COLO668 (cell line): Measurements from ENCODE around the gene HIP1.
"Not testable (repeated sequence)": the region's sequence is repeated elsewhere in the genome, so short reads cannot be mapped to it uniquely, and the experiment has no call there.

Experiments
- DNase-seq: peaks from one replicate; lab custom pipeline; 2025; ENCODE audit not compliant: unreplicated experiment; lab: John Stamatoyannopoulos, UW

The HIP1 gene

DNA sequence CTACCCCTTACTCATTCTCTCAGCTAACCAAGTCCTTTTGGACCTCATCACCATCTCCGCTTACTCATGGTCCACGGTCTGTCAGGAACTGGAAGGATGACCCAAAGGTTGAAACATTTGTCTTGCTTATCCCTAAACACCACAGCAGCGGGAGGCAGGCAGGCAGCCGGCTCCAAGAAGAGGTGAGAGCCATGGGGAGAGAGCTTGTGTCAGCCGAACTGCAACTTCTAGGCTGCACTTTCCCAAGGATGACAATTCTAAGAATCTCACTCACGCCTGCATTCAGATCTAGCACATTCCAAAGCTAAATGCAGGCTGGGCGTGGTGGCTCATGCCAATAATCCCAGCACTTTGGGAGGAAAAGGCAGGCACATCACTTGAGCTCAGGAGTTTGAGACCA, 160.7 kb downstream of the HIP1 start:
- DNase-seq: no peak

DNA sequence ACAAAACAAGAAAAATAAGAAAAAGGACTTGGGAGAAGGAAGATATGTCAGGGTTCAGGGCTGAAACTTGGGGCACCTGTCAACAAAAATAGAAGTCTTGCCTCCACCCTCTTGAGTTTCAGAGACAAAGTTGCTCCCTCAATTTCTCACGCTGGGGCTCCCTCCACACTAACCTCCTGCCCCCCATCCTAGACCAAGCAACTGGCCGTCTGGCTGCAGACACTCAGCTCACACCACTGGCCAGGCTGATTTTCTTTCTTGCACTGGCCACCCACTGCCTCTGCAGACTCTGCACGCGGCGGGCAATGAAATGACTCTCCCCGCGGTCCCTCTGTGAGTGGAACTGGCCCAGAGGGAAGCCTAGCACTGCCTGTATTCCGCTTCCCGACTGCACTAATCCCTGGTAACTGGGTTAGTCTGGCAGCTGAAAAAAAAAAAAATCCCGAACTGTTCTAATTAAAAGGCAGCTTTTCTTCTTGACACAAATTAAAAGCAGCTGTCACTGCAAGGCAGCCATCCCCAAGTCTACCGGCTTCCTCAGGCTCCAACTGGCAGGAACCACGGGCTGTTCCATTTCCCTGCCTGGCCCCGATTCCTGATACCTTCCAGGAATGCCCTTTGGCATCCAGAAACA, 163.1 kb downstream of the HIP1 start:
- no peak for DNase-seq

DNA sequence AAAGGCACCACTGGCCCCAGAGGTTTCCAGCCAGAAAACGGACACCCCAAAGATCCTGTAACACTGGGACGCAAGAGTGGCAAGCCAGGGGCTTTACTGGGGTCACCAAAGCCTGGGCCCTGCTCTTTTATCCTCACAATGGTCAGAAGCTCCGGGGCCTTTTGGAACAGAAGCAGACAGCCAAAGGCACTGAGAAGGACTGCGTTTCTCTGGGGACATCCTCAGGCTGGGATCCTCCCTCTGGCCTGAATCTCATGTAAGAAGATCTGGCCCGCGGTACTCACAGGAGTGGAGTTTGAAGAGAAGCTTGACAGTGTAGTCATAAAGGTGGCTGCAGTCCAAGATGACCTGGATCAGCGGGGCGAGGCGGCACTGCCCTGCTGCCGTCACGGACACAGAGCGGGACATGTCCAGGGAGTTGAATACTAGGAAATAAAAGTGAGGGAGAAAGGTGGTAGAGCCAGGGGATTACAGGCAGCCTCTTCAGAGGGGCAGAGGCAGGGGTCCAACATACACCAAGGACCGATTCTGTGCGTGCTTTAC, 165.2 kb downstream of the HIP1 start:
- no peak for DNase-seq

DNA sequence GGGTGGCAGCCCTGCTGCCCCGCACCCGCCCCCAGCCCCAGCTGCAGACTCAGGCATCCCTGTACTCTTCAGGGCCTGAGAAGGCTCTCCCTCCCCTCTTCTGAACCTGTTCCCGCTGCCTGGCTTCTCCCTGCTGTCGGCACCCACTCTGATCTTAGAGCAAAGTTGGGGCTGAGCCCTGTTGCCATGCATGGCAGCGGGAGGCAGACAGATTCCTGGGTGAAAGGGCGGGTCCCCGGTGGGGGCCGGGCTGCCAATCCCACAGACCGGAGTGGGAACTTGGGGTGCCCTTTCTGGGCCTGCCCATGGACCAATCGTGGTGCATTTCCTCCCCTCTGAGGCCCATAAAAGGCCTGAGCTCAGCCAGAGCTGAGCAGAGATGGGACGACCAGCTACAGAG, 165.9 kb downstream of the HIP1 start:
- DNase-seq: no peak

- DNase-seq: no peak
Measured at GRCh38 chr7:75572396-75572795, 166.3 kb downstream of the HIP1 start.

DNA sequence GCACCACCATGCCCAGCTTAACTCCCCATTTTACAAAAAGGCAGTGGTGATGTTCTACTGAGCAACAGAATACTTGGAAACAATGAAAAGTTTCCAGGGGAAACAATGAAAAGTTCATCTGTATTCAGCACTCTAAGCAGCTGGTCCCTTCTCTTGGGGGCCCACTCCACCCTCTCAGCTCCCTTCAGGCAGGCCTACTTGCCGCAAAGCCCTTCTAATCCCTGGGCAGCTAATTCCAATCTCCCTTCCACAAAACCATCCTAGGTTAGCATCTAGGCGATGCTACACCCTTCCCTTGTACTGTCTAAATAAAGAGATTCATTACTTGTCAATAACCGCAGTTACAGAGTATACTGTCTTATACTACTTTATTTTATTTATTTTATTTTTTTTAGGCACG, 167.5 kb downstream of the HIP1 start:
- DNase-seq: no peak

- DNase-seq: not testable (repeated sequence)
Measured at GRCh38 chr7:75569629-75570282, 169.0 kb downstream of the HIP1 start.

- no peak for DNase-seq
Measured at GRCh38 chr7:75567948-75568595, 170.7 kb downstream of the HIP1 start.

GRCh38 chr7:75565132-75565837, 173.5 kb downstream of the HIP1 start:
- no peak for DNase-seq

DNA sequence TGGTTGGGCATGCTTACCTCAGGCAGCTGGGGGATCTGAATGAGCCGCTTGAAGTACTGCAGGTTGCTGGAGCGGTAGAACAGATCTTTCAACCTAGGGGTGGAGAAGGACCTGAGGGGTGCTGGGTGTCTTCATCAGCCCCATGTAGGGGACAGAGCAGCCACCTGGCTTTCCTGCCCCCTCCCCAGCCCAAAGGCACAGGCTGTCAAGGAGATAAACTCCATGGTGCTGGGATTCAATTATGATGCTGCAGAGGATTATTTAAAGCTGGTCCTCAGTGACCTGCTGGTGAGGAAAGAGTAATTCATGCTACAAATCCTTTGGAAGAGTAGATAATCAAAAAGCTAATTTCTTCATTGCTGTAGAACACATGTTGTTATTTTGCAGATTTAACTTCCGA, 175.6 kb downstream of the HIP1 start:
- DNase-seq: no peak

GRCh38 chr7:75559976-75560365, 178.8 kb downstream of the HIP1 start:
- no peak for DNase-seq

- DNase-seq: no peak
Measured at GRCh38 chr7:75559355-75559975, 179.3 kb downstream of the HIP1 start.

- not testable (repeated sequence) for DNase-seq
Measured at GRCh38 chr7:75556835-75557234, 181.9 kb downstream of the HIP1 start.

- no peak for DNase-seq
Measured at GRCh38 chr7:75555736-75556135, 183.0 kb downstream of the HIP1 start.

DNA sequence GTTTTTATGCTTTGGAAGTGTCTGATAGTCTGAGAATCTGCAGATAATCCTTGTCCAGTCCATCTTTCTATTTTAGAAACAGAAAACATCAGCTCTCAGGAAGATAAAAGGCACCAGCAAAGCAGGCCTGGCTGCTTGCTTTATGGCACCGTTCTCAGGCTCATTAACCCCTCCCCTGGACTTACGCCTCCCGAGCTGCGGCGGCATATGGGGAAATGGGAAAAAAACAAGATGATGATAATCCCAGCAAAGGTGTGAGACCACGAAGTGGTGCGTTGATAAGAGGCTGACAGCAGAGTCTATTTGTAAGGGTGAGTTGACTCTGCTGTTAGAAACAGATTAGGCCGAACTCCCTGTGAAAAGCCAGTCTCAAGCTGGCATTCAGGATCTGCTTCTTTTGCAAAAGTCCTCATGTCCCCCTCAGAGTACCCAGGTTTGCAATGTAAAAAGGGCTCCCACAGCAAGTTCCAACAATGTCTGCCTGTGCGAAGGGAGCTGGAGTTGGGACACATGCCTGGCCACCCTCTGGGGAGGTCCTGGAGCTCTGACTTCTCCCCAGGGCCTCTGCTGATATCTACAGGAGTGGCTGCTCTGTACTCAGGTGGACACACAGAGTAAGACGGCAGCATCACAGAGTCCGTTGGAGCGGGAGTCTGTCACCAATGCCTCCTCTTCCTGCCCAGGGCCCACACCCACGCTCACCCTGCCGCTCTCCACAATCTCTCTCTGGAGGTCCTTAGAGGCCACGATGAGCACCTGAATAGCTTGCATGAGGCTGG, 192.3 kb downstream of the HIP1 start:
- DNase-seq: no peak

DNA sequence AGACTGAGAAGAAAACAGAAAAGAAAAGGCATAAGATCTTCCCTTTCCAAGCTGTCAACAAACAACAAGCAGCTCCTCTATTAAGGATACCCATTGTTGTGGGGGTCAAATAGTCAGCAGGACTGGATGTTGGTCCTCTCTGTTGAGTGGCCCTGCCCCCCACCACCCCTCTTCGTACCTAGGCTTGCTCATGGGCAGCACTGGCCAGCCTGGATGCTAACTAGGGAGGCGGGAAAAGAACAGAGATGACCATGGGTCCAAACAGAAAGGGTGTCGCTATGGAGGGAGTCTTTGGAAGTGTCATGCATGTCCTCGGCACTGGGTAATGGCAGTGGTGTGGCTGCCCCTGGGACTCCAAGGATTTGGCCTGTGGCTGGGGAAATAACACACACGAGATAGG, 201.0 kb downstream of the HIP1 start:
- DNase-seq: no peak

DNA sequence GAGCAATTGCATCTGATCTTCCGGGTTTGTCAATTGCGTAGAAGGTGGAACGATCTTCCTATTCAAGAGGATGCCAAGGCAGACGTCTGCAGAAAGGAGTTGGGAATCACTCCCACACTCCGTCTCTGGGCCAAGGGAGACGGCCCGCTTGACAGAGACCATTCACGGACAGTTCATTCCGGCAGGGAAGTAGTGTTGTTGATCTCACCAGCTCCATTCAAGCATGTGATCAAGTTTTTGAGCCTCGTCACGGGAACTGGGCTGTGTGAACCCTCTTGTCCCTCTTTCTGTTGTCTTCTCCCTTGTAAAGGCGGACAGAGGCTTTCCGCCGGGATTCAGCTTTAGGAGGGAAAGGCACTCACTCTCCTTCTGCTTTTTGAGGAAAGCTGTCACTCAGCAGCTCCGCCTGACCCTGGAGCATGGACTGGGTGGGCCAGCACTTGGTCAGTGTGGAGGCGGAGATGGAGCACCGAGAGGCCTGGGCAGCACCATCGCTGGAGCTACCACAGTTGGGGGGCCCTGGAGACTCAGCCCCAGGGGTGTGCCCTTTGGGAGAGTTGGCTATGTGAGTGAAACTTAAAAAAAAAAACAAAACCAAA, 201.7 kb downstream of the HIP1 start:
- no peak for DNase-seq

- DNase-seq: no peak
Measured at GRCh38 chr7:75536491-75536890, 202.2 kb downstream of the HIP1 start.

DNA sequence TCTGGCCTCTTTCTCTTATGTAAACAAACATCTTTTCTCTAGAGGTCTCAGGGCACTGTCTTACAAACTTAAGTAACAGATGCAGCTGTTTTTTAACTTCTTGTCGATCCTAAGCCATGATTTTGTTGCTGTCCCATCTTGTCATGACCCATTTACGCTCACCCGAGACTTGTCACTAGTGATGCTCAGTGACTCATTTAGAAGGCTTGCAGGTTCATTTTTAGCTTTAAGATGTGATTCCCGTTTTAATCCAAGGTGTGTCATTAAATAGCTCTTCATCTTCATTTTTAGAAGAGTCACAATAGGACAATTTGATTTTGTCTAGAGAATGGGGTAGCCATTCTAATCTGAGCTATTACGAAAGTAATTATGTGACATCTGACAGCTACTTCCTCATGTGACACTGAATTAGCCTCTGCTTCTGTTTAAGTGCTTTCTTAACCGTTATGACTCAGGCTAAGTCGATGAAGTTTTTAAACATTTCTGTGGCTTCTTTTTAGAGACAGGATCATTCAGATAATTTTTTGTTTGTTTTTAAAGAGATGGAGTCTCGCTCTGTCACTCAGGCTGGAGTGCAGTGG, 203.9 kb downstream of the HIP1 start:
- DNase-seq: no peak

GRCh38 chr7:75533926-75534325, 204.8 kb downstream of the HIP1 start:
- no peak for DNase-seq
